Neuronal stem cell (in vitro differentiated cells): ENCODE data around the gene HDAC4.

Source experiments
- DNase-seq: peaks from one replicate; pipeline ENCODE4 v3.0.0-alpha.2; 2013; ENCODE audit warnings: low spot score
- H2AFZ ChIP-seq: one replicate; pipeline ENCODE4 v1.6.1; 2013; ENCODE audit warnings: mild to moderate bottlenecking, low read length, inconsistent platforms
- H2AK5ac ChIP-seq: 2 replicates; pipeline ENCODE4 v1.6.1; 2013; ENCODE audit warnings: low read depth, mild to moderate bottlenecking, inconsistent platforms, low read length, moderate library complexity, mixed read lengths
- H2BK120ac ChIP-seq: 2 replicates; pipeline ENCODE4 v1.6.1; 2013; ENCODE audit warnings: low read depth, mild to moderate bottlenecking, inconsistent platforms, low read length, moderate library complexity, mixed read lengths
- H2BK12ac ChIP-seq: one replicate; pipeline ENCODE4 v1.6.1; 2013; ENCODE audit warnings: low read length, inconsistent platforms
- H2BK15ac ChIP-seq: 2 replicates; pipeline ENCODE4 v1.6.1; 2013; ENCODE audit warnings: mild to moderate bottlenecking, low read length, inconsistent platforms, mixed read lengths
- H2BK5ac ChIP-seq: one replicate; pipeline ENCODE4 v1.6.1; 2013; ENCODE audit warnings: inconsistent platforms, mild to moderate bottlenecking, low read length, moderate library complexity
- H3K14ac ChIP-seq: one replicate; pipeline ENCODE4 v1.6.1; 2013; ENCODE audit warnings: low read length, inconsistent platforms
- H3K18ac ChIP-seq: 2 replicates; pipeline ENCODE4 v1.6.1; 2013; ENCODE audit warnings: low read length, inconsistent platforms
- H3K23ac ChIP-seq: 2 replicates; pipeline ENCODE4 v1.6.1; 2013; ENCODE audit warnings: low read depth, mild to moderate bottlenecking, mixed read lengths, low read length, inconsistent platforms; ENCODE audit not compliant: poor library complexity
- H3K27ac ChIP-seq: replicated peaks from 3 replicates; pipeline ENCODE4 v1.5.1; 2013; ENCODE audit warnings: low read length, inconsistent platforms
- H3K27me3 ChIP-seq, 3 experiments: 2 replicates each; pipeline ENCODE4 v1.6.1; 2013; ENCODE audit warnings: low read length in 3 of 3, mild to moderate bottlenecking in 2 of 3, inconsistent platforms in 1 of 3, low read depth in 1 of 3, mixed read lengths in 1 of 3, moderate library complexity in 1 of 3; ENCODE audit not compliant: control insufficient read depth in 3 of 3, insufficient read depth in 3 of 3
- H3K36me3 ChIP-seq, 2 donors: replicated peaks in 1 of 2; 2 replicates each; pipeline ENCODE4 v1.6.1; 2013; ENCODE audit warnings: low read length in 2 of 2; ENCODE audit not compliant: control insufficient read depth in 2 of 2, insufficient read depth in 2 of 2
- H3K4ac ChIP-seq: 2 replicates; pipeline ENCODE4 v1.6.1; 2013; ENCODE audit warnings: inconsistent platforms, mild to moderate bottlenecking, low read length, moderate library complexity
- H3K4me1 ChIP-seq, 2 donors: 1 replicate in 1 of 2; 2 replicates in 1 of 2; pipeline ENCODE4 v1.6.1; 2013; ENCODE audit warnings: low read length in 2 of 2, low read depth in 1 of 2; ENCODE audit not compliant: control insufficient read depth in 2 of 2, insufficient read depth in 1 of 2
- H3K4me2 ChIP-seq: one replicate; pipeline ENCODE4 v1.6.1; 2013; ENCODE audit warnings: mild to moderate bottlenecking, low read length, inconsistent platforms; ENCODE audit not compliant: insufficient read depth, poor library complexity, severe bottlenecking
- H3K4me3 ChIP-seq, 2 donors: 2 replicates each; pipeline ENCODE4 v1.5.1; 2013; ENCODE audit warnings: low read length in 2 of 2, mild to moderate bottlenecking in 2 of 2, inconsistent platforms in 1 of 2, moderate library complexity in 1 of 2
- H3K79me1 ChIP-seq: one replicate; pipeline ENCODE4 v1.6.1; 2013; ENCODE audit warnings: low read depth, mild to moderate bottlenecking, inconsistent platforms, low read length, moderate library complexity
- H3K9ac ChIP-seq: one replicate; pipeline ENCODE4 v1.6.1; 2013; ENCODE audit warnings: mild to moderate bottlenecking, low read depth, low read length, inconsistent platforms; ENCODE audit not compliant: poor library complexity
- H3K9me3 ChIP-seq, 2 donors: replicated peaks in 1 of 2; 2 replicates each; pipeline versions ENCODE3 to v1.6.1; 2013; ENCODE audit warnings: low read length in 2 of 2, mild to moderate bottlenecking in 2 of 2, inconsistent platforms in 1 of 2, low read depth in 1 of 2, mixed read lengths in 1 of 2, moderate library complexity in 1 of 2; ENCODE audit not compliant: control insufficient read depth in 2 of 2, insufficient read depth in 1 of 2
- H4K8ac ChIP-seq: one replicate; pipeline ENCODE4 v1.6.1; 2013; ENCODE audit warnings: low read depth, mild to moderate bottlenecking, inconsistent platforms, low read length, moderate library complexity
- H4K91ac ChIP-seq: one replicate; pipeline ENCODE4 v1.6.1; 2013; ENCODE audit warnings: low read length, low read depth, mild to moderate bottlenecking, inconsistent platforms; ENCODE audit not compliant: poor library complexity
- WGBS, 2 donors: extraction: QIAGEN DNeasy Blood & Tissue Kit; methylation state at CpG; one replicate each; pipeline ENCODE4 v1.1.7; 2013; ENCODE audit warnings: missing lambda C conversion rate in 2 of 2, mixed read lengths in 1 of 2; ENCODE audit not compliant: insufficient read length in 2 of 2, insufficient replicate concordance in 1 of 2; ENCODE audit errors: extremely low coverage in 2 of 2; 5-methylcytosine and 5-hydroxymethylcytosine counted together

Gene HDAC4

GRCh38 chr2:239310401-239311061 lies 90.3 kb downstream of the HDAC4 start:
- H2BK120ac ChIP-seq, result no peak overlapping the region
- H2AK5ac ChIP-seq, result no peak overlapping the region
- H3K23ac ChIP-seq, result no peak overlapping the region
- no peak overlapping the region for H3K14ac ChIP-seq
- H3K27ac ChIP-seq, result no peak overlapping the region
- peaks cover 0 to 8% of the 10 kb centered on the region in 2 donors for H3K36me3 ChIP-seq
- H2AFZ ChIP-seq, result no peak overlapping the region
- H3K4me1 ChIP-seq, result peaks cover 4 to 5% of the 10 kb centered on the region in 2 donors
- no peak for DNase-seq
- no peak overlapping the region for H2BK12ac ChIP-seq
- no peak overlapping the region for H3K4ac ChIP-seq
- peaks cover 4 to 16% of the 10 kb centered on the region in 2 donors for H3K9me3 ChIP-seq
- no peak overlapping the region for H2BK15ac ChIP-seq
- H2BK5ac ChIP-seq, result peak overlapping the region; percentile 27
- H4K91ac ChIP-seq, result no peak overlapping the region
- H3K4me3 ChIP-seq, result no peak overlapping the region
- H4K8ac ChIP-seq, result no peak overlapping the region
- H3K4me2 ChIP-seq, result no peak overlapping the region
- WGBS, 2 donors, result no CpG with 5 or more reads among the region's 14 CpGs
- H3K18ac ChIP-seq, result peak overlapping the region; percentile 48
- peaks cover 10% of the 10 kb centered on the region for H3K79me1 ChIP-seq
- H3K27me3 ChIP-seq, result no peaks in the 10 kb centered on the region
- H3K9ac ChIP-seq, result no peak overlapping the region

GRCh38 chr2:239309398-239310245 lies 91.2 kb downstream of the HDAC4 start:
- no CpG with 5 or more reads among the region's 18 CpGs for WGBS, 2 donors

DNA sequence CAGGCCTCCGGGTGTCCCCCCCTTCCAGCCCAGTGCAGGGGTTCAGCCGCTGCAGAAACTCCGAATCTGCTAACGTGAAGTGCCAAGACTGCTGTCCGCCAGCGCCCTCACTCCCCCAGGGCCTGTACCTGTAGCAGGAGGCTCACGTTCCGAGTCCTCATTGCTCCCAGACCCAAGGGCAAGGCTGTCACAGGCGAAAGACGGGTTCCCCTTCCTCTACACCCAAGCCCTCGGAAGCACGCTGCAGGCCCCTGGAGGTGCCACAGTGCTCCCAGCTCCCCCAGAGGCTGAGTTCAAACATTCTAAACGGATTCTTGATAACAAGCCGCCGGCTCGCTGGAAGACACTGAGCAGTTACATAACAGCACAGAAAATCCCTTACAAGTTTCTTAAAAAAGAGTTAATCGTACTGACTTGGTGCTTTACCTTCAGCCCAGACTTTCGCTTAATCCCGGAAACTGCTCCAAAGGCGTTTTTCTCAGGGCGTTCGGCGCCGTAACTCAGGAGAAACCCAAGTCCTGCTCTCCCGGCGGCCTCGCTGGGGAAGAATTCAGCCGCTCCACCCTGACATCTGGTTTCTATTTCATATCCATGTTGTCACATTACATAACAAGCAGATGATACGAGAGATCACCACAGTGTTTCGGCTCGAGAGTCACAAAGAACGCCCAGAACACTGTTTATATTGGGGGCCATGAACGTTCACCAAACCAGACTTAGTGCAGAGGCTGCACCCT lies 92.0 kb downstream of the HDAC4 start:
- WGBS, 2 donors, result no CpG with 5 or more reads among the region's 33 CpGs

More at GRCh38 chr2:239309398-239310245, 91.2 kb downstream of the HDAC4 start:
- H2BK15ac ChIP-seq, result no peak overlapping the region
- no peak overlapping the region for H3K18ac ChIP-seq
- no peak overlapping the region for H3K27ac ChIP-seq
- peaks cover 13% of the 10 kb centered on the region for H3K79me1 ChIP-seq
- no peak for DNase-seq
- no peak overlapping the region for H2AFZ ChIP-seq
- no peak overlapping the region for H3K23ac ChIP-seq
- no peak overlapping the region for H3K9ac ChIP-seq
- peaks cover 2 to 7% of the 10 kb centered on the region in 2 donors for H3K9me3 ChIP-seq
- no peak overlapping the region for H3K4ac ChIP-seq
- no peak overlapping the region for H2BK12ac ChIP-seq
- no peak overlapping the region for H3K4me3 ChIP-seq
- no peak overlapping the region for H3K14ac ChIP-seq
- H3K27me3 ChIP-seq, result no peaks in the 10 kb centered on the region
- no peak overlapping the region for H2AK5ac ChIP-seq
- H2BK120ac ChIP-seq, result no peak overlapping the region
- no peak overlapping the region for H2BK5ac ChIP-seq
- peaks cover 11 to 12% of the 10 kb centered on the region in 2 donors for H3K4me1 ChIP-seq
- no peak overlapping the region for H4K91ac ChIP-seq
- no peak overlapping the region for H3K4me2 ChIP-seq
- H4K8ac ChIP-seq, result no peak overlapping the region
- H3K36me3 ChIP-seq, result peaks cover 0 to 8% of the 10 kb centered on the region in 2 donors

More for the DNA sequence above, 92.0 kb downstream of the HDAC4 start:
- H3K4me2 ChIP-seq, result no peak overlapping the region
- H3K23ac ChIP-seq, result no peak overlapping the region
- H3K27me3 ChIP-seq, result no peaks in the 10 kb centered on the region
- peaks cover 0 to 8% of the 10 kb centered on the region in 2 donors for H3K36me3 ChIP-seq
- no peaks in the 10 kb centered on the region for H3K9me3 ChIP-seq
- no peak overlapping the region for H3K27ac ChIP-seq
- H2BK120ac ChIP-seq, result no peak overlapping the region
- no peak overlapping the region for H3K9ac ChIP-seq
- H3K18ac ChIP-seq, result peak overlapping the region; percentile 35
- peaks cover 18 to 19% of the 10 kb centered on the region in 2 donors for H3K4me1 ChIP-seq
- H4K8ac ChIP-seq, result no peak overlapping the region
- no peak overlapping the region for H2AFZ ChIP-seq
- H2BK15ac ChIP-seq, result no peak overlapping the region
- no peak for DNase-seq
- no peak overlapping the region for H3K14ac ChIP-seq
- H3K4ac ChIP-seq, result no peak overlapping the region
- no peak overlapping the region for H2BK12ac ChIP-seq
- no peak overlapping the region for H2BK5ac ChIP-seq
- H3K4me3 ChIP-seq, result no peak overlapping the region
- H2AK5ac ChIP-seq, result peak overlapping the region; percentile 40
- H4K91ac ChIP-seq, result no peak overlapping the region
- H3K79me1 ChIP-seq, result peaks cover 11% of the 10 kb centered on the region
